Stimulated activated naive CD4-positive, alpha-beta T cell (primary cell): ENCODE measurements around the gene PELI2.
A peak's percentile ranks its signal among the peaks of the same experiment; 100 is the strongest.

Source experiments
- DNase-seq, 6 experiments: peaks; one replicate each; lab custom pipeline; 2025; lab: John Stamatoyannopoulos, UW

Gene PELI2, protein sequence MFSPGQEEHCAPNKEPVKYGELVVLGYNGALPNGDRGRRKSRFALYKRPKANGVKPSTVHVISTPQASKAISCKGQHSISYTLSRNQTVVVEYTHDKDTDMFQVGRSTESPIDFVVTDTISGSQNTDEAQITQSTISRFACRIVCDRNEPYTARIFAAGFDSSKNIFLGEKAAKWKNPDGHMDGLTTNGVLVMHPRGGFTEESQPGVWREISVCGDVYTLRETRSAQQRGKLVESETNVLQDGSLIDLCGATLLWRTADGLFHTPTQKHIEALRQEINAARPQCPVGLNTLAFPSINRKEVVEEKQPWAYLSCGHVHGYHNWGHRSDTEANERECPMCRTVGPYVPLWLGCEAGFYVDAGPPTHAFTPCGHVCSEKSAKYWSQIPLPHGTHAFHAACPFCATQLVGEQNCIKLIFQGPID

DNA sequence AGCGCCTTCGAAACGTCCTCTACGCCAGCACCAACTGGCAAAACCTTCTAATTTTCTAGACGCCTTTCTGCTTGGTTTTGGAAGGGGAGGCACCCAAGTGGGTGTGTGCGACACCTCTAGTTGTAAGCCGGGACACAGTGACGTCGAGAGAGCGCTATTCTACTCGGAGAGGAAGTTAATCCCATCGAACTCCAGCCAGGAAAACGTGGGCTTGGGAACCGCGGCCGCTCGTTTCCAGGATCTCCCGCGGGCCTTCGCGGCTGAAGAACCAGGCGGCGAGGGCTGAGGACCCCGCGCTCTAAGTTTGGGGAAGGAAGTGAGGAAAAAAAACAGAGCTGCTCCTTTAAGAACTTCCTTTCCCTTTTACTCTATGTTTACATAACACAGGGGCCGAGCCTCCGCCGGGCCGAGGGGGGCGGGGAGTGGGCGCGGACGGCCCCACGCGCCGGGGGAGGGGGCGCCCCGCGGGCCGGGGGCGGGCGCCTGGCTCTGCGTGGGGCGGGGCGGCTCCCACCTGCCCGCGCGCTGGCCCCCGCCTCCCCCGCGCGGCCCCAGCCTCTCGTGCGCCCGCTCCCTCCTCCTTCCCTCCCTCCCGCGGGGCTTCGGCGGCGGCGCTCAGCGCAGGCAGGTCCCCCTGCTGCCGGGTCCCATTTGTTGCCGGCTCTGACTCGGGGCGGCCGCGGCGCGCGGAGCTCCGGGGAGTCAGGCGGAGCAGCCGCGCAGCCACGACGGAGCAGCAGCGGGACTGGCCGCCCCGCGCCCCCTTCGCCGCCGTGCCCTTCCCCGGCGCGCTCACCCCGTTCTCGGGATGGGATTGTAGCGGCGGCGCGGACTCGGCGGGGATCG lies at the start of gene PELI2:
Gene PELI2 (plus strand): TSS at position 647 of the 846 bp plus-strand sequence. CDS start 250 bp downstream, outside the sequence.
- DNase-seq: peak; percentile 83 to 89 (median 84)

DNA sequence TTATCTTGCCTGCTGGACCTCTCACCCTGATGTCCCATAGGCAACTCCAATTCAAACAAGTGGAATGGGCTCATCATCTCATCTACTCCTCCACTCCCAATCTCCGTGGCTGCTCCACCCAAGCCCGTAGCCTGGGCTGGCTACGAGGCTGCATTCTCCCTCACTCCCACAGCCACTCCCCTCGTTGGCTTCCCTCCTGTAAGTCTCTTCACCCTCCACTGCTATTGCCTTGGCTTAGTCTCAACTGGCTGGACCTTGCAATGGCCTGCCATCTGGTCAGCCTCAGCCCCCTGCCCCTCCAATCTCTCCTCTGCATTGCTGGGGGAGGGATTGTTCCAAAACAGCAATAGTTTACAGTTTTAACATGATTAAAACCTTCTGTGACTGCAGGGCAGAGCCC lies 44.4 kb upstream of the PELI2 start:
- no peak for DNase-seq

DNA sequence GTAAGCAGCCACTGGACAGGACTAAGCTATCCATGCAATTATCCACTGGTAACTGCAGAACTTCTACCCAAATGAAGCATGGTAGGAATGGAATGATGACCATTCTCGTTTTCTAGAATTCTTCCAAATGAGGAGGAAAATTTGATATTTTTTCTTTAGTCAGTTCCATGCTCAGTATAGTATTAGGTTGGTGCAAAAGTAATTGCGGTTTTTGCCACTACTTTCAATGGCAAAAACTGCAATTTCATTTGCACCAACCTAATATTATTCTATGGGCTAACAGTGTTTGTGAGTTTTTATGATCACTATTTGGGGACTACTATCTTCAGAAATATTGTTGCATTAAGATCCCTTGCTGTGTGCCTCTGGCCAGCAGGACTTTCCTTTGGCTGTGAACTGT lies 42.9 kb upstream of the PELI2 start:
- DNase-seq: no peak

DNA sequence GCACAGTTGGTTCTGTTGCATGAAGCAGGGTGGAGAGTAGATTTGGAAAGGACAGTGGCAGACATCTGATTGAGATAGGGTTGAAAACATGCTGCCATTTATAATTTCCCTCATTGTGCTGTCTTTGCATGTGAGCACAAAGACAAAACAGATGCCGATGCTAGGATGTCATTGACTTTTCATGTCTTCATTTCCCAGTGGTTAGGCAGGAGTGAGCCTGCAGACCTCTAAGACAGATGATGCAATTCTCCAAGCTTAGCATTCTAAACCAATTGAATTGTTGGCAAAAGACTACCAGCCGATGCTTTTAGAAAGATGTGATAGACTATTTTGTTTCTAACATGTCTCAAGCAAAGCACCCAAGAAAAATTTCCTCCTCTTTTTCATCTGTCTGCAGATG lies 37.1 kb upstream of the PELI2 start:
- no peak for DNase-seq

DNA sequence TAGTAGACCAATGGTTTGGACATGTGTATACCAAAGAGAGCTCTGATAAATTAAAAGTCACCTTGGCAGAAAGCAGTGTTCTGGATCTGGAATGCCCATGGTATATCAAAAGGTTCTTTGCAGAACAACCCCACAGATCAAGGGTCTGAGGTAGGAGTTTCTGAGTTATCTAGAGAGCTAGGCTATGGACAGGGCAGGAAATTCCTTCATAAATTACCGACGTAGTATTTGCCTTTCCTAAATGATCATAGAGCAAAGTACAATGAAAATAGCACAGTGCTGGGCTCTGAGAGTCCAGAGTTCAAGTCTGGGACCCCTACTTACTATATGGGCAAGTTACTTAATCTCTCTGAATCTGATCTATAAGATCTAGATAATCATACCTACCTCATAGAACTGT lies 35.3 kb upstream of the PELI2 start:
- no peak for DNase-seq

DNA sequence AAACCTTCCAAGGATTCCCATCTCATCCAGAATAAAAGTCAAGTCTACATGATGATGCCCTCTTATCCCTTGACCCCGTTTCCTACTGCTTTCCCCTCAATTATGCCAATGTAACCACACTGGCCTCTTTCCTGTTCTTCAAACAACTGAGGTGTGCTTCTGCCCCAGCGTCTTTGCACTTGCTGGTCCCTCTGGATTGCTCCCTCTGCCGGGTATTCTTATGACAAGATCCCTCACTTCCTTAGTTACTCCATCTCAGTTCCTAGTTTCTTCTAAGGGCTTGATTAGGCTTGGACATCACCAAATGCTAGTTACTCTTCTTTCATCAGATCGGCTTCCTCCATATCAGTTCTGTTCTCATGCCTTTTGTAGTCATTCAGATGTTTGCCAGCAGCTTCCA lies 32.7 kb upstream of the PELI2 start:
- DNase-seq: no peak

DNA sequence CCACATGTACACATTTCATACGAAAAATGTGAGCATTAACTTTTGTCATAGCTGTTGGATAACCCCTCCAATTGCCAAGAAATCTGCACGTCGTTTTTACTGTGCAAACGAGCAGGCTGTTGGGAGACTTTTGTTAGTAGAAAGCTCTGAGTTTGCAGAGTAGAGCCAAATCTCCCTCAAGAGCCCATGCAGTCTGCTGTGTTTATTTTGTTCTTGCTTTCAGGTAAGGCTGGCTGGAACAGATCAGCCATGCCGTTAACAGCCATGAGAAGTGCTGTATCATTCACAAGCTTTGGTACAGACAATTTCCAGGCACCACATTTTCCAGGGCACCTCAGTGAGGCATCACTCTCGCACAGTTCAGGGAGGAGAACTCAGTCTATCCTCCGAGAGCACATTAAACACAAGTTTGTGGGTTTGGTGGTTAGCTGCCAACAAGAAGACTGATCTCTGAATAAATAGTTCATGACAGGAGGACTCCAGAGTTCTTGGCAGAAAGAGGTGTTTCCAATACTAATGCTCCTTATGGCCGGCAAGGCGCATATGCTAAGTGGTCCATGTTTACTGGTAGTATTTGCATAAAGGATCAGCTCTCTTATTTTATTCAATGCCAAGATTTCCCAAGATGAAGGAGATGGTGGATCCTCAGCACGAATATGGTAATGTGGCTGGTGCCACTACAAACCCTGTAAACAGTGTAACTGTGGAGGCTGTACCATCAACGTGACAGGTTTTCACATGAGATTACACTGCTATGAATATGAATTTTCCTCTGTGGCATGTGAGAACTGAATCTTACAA lies 30.3 kb upstream of the PELI2 start:
- no peak for DNase-seq

DNA sequence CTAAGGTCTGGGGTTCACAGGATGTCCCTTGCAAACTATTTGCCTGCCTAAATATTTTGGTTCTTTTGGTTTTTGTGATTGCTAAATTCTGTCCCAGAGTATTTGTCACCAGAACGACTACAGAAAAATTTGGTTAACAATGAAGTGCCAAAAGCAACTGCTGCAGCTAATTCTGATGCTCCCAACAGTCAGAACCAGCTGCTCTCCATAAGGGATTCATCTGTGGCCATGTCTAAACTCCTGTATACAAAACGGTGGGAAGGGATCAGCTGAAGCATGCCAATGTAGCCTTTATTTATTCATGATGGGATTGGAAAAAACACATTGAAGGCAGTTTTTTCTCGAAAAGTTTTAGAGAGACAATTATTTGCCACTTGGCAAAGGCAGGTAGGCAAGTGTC lies 29.3 kb upstream of the PELI2 start:
- DNase-seq: no peak

DNA sequence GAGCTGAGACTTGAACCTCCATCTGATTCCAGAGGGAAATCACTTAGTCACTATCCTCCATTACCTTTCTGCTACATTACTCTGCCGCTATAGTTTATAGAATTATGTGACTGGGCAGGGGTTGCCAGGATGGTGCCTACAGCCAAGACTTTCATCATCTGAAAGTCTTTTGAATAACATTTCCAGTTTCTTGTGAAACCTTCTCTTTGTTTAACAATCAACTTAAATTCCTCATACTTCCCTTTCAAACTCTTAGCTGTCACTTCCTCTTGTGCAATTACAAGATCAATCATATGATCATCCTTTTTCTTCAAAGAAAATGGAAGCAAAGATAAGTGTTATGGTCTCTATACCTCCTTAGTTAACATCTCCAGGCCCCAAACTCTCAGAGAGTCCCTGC lies 25.4 kb upstream of the PELI2 start:
- no peak for DNase-seq

DNA sequence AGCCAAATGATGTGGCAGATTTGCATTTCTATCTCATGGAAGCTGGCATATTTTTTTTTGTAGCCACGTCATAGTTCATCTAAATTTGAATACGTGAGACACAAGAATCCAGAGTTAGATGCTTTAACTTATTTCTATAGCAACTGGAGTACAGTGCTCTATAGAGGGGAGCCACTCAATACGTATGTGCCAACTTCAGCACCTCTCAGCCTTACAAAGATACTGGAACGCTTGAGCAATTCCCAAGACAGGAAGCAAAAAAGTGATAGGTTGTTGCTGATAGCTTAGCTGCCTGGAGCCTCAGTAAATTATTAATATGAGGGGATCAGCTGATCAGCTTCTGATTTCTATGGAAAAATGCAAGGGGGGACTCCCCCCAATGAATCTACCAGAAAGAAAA lies 24.1 kb upstream of the PELI2 start:
- no peak for DNase-seq

DNA sequence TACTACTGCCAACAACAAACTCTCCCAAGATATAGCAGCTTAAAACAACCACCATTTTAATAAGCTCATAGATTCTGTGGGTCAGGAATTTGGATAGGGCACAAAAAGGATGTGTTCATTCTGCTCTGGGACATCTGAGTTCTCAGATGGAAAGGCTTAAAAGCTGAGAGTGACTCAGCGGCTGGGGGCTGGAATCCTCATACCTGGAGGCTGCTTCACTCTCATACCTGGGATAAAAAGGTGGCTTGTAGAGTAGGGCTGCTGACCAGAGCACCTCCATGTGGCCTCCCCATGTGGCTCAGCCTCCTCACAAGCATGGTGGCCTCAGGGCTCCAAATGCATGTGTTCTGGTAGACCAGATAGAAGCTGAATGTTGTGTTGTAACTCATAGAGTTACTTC lies 20.2 kb upstream of the PELI2 start:
- no peak for DNase-seq

DNA sequence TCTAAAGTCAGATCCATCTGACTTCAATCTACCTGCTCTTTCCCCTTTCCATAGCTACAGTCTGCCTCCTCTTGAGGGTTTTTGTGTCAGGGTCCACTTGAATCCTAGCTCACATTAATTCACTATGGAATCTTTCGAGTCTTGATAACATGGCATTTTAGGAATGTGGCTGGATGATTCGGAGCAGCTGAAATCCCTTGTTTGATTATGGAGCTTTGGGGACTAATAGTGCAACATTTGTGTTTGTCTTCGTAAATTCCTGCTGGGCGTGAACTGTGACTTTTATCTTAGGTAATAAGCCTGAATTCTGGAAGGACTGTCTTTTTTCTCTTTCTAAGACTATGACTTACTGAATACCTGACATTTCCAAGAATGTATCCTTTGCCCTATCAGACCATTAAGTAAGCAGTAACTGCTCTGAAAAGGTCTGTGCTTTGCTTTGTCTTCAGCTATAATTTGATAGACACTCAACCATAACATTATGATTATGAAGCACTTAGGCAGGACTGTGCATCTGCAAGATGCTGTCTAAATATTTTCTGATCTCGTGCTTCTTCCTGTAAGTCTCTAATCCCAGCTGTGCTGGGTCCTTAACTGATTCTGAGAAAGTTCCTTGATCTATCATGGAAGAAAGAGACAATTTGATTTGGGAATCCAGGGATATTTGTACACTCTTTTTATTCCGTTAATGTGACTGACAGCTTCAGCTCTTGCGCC lies 19.0 kb upstream of the PELI2 start:
- DNase-seq: no peak

DNA sequence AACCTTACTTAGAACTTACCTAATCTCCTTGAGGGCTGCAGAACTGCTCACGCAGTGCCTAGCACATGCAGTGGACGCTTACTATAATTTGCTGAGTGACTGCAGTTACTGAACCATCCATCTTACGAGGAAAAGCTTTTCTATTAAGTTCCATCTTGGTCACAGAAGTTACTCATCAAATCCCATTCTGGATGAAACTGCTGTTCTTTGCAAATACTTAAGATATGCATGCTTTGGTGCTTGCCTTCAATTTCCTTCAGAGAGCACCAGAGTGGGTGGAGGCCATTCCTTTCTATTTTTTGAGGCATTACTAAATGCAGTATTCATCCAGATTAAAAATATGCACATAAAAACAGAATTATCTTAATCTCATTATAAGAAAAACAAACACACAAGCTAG lies 17.7 kb upstream of the PELI2 start:
- DNase-seq: no peak

DNA sequence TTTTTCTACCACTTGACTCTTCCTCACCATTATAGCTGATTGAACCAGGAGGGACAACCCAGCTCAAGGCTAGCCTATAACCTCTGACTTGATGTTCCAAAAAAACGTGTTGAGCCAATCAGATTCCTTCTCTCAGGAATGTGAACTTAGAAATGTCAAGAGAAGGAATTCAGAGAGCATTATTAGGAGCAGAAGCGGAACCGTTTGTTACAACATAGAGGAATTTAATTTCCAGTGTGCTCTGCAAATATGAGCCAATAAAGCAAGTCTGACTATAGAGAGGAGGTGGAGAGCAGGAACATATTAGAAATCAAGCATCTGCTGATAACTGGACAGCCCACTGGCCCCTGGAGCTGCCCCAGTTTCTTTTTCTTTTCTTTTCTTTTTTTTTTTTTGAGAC lies 15.3 kb upstream of the PELI2 start:
- no peak for DNase-seq

DNA sequence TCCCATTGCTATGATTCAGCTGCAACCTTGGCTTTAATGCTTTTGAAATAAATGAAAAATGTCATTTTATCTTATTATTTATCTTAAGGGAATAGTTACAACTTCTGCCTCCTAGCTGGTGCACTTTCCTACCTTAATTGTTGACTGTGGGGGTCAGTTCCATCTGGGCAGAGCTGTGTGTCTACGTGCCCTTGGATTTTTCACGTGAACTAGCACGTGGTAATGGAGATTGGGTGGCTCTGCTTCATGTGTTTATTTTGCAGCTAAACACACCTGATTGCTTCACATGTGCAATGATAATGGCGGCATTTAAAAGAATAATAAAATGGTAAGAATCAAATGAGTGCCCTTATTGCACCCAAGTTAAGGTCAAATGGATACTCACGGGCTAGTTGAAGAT lies 10.6 kb upstream of the PELI2 start:
- DNase-seq: no peak

DNA sequence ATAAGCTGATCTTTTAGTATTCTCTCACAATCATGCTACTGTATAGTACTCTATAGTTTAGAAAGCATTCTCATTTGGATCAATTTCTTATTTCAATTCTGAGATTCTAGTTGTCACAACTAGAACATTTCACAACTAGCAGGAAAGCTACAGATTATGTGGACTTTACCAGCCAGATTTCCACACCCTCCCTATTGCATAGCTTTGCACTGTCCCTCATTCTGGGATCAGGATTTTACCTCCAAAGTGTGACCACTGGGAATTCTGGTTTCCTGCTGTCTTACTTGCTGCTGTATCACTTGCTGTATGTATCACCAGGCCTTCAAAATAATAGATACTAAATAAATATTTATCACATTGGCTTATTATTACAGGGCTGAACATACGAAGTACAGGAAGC lies 10.2 kb upstream of the PELI2 start:
- no peak for DNase-seq

DNA sequence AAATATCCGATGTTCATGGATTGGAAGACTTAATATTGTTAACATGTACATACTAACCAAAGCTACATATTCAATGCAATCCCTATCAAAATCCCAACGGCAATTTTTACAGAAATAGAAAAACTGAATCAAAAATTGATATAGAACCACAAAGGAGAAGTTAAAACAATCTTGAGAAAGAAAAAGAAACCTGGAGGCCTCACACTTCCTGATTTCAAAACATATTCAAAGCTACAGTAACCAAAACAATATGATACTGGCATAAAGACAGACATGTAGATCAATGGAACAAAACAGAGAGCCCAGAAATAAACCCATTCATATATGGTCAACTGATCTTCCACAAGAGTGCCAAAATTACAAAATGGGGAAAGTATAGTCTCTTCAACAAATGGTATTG lies 5.4 kb upstream of the PELI2 start:
- no peak for DNase-seq

DNA sequence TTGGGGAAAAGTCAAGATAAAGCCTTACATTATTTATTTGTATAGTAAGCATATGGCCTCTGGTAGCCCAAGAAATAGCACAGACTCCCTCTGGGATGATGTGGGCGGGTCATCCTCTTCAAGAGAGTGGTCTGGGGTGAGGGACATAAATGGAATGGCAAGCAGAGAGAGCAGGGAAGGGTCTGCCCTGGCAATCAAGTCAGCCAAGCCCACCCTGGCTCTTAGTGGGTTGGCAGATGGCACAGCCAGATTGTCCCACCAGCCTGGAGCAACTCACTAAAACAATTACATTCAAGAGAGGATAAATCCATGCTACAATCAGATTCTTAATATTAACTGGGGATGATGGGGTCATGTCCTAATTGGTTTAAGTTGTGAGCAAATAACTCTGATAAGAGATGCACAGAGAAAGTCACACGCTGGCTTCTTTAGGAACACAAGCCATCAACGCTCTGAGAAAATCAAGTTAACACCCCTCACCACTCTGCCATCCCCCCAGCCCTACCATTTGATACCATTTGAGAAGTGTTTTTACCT lies 2.8 kb upstream of the PELI2 start:
- no peak for DNase-seq

DNA sequence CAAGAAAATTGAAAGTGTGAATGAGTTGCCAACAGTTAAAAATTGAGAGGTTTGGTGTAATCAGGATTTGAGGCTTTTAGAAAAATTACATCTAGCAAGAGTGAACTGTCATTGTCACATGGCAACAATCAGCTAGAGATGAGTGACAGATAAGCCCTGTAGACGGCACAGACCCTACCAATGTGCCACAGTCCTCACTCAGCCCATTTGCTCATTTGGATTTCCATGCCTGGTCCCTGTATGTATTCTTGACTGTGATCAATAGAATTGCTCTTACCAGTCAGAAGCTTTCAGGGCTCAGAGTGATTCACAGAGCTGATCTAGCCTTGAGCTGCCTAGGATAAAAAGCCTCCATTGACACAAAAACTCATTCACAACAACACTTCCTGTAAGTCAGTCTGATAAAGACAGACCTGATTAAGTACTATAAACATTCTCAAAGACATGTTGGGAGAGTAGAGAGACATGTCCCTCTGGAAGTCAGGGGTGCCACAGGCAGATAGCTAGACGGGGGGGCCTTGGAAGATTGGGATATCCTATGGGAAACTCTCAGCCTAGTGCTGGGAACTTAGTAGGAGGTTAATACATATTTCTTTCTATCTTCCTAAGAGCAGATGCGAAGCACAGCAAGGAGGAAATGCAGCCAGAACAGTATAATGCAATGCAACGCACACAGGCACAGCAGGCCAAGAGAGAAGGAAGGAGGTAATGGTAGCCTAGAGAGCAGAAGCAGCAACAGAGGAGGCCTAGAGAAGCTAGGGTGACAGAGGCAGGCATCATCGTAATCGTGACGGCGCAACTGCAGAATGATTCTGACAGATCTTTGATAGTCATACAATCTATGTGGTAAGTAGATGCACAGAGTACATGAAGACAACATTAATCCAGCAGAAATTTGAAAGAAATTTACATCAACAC lies 2.0 kb upstream of the PELI2 start:
- peak in 5 of 6 experiments; percentile 9 to 68 (median 54) for DNase-seq

DNA sequence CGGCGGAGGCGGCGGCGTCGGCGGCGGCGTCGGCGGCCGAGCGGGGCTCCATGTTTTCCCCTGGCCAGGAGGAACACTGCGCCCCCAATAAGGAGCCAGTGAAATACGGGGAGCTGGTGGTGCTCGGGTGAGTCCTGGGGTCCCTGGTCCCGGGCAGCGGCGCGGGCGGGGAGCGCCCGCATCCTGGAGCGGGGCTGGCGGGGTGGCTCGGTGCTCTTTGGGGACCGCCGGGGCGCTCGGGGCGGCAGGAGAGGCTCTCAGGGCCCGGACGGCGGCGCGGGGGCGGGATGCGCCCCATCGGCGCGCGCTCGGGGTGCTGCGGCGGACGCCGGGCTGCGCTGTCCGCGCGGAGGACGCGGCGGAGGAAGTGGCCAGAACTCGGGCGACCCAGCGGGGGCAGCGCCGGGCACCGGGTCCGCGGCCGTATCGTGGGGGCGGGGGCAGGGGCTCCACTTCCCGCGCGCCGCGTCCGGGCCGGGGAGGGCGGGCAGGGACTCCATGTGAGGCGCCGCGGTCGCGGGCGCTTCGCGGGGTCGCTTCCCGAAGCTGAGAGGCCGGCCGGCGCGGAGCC lies 485 bp downstream of the PELI2 start:
- DNase-seq: peak in 5 of 6 experiments; percentile 14 to 55 (median 44)
